Epithelial cell of proximal tubule (primary cell): ENCODE data around the gene CEP295NL. TPM values are rescaled to one million over a fixed set of nuclear protein-coding genes. Genes with fewer than 3 reads are reported as not detected.
A peak's percentile ranks its signal among the peaks of the same experiment; 100 is the strongest.
"Not testable (repeated sequence)": the region's sequence is repeated elsewhere in the genome, so short reads cannot be mapped to it uniquely, and the experiment has no call there.

Experiments
- DNase-seq: peaks from one replicate; pipeline ENCODE4 v3.0.0-alpha.2; 2011; ENCODE audit warnings: low read depth
- H3K4me3 ChIP-seq: 2 replicates; pipeline ENCODE4 v1.5.1; 2011; ENCODE audit warnings: low read depth, mild to moderate bottlenecking, low read length
- total RNA-seq: library from RNA; depleted of rRNA; stranded (reverse); fragments of >200 nt; gene quantifications from 2 replicates; pipeline ENCODE4 v1.2.3, GENCODE V29; 2015
- TF ChIP-seq, protein P1 (sequence below): conservative IDR thresholded peaks from 2 replicates; pipeline ENCODE4 v1.5.1; 2012; ENCODE audit warnings: low read depth, mild to moderate bottlenecking, low read length

CEP295NL gene
- total RNA-seq, 1 donor from 2014 or later: 0.29 TPM

DNA sequence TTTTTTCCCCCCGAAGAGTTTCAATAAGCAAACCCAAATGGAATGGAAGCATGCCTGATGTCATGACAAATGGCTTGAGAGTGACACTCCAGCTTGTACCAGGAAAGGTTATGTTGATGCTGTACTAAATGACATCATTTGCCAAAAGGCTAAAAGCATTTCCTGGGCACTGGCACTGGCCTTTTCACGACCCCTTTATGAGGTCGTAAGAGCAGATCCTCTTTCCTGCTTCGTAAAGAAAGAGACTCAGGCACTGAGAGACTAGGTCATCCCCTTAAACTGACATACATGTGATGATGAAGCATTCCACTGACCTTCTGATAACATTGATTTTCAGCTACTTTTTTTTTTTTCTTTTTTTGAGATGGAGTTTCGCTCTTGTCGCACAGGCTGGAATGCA, 30.5 kb downstream of the CEP295NL start:
- no peak overlapping the region for H3K4me3 ChIP-seq
- TF ChIP-seq, protein P1, sequence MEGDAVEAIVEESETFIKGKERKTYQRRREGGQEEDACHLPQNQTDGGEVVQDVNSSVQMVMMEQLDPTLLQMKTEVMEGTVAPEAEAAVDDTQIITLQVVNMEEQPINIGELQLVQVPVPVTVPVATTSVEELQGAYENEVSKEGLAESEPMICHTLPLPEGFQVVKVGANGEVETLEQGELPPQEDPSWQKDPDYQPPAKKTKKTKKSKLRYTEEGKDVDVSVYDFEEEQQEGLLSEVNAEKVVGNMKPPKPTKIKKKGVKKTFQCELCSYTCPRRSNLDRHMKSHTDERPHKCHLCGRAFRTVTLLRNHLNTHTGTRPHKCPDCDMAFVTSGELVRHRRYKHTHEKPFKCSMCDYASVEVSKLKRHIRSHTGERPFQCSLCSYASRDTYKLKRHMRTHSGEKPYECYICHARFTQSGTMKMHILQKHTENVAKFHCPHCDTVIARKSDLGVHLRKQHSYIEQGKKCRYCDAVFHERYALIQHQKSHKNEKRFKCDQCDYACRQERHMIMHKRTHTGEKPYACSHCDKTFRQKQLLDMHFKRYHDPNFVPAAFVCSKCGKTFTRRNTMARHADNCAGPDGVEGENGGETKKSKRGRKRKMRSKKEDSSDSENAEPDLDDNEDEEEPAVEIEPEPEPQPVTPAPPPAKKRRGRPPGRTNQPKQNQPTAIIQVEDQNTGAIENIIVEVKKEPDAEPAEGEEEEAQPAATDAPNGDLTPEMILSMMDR: no peak
- no peak for DNase-seq

DNA sequence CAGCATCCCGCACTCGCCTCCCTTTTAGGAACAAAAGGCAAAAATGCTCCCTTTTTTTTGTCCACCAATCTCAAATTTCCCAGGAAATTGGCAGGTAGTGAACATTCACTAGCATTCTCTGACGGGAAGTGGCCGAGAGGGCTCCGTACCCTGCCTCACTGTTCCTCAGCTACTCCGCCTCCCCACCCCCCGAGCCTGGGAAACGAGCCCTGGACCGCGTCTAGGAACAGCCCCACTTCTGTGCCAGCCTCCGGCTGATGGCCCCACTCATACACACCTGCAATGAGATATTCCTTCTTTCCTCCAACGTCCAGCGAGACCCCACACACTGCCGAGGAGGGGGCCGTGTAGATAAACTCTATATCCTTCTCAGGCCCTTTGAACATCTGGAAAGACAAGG, 32.4 kb downstream of the CEP295NL start:
- TF ChIP-seq, protein P1: no peak
- H3K4me3 ChIP-seq: no peak overlapping the region
- no peak for DNase-seq

- TF ChIP-seq, protein P1: no peak
- H3K4me3 ChIP-seq: no peak overlapping the region
- DNase-seq: no peak
Observed at GRCh38 chr17:78868391-78868790, 34.6 kb downstream of the CEP295NL start.

DNA sequence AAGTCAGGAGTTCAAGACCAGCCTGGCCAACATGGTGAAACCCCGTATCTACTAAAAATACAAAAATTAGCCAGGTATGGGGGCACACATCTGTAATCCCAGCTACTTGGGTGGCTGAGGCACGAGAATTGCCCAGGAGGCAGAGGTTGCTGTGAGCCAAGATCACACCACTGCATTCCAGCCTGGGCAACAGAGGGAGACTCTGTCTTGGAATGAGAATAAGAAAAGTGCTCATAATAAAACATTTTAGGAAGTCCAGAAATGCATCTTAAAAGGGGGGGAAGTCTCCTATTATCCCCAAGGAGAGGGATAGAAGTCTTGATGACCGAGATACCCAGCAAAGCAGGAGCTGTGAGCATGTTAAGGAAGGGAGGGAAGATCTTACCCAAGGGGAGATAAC, 36.0 kb downstream of the CEP295NL start:
- DNase-seq, H3K4me3 ChIP-seq: not testable (repeated sequence)

GRCh38 chr17:78865682-78866390, 37.2 kb downstream of the CEP295NL start:
- TF ChIP-seq, protein P1: peak; percentile 91
- no peak overlapping the region for H3K4me3 ChIP-seq
- DNase-seq: no peak

- no peak overlapping the region for H3K4me3 ChIP-seq
- DNase-seq: no peak
- TF ChIP-seq, protein P1: no peak
Observed at GRCh38 chr17:78864117-78864516, 38.9 kb downstream of the CEP295NL start.

DNA sequence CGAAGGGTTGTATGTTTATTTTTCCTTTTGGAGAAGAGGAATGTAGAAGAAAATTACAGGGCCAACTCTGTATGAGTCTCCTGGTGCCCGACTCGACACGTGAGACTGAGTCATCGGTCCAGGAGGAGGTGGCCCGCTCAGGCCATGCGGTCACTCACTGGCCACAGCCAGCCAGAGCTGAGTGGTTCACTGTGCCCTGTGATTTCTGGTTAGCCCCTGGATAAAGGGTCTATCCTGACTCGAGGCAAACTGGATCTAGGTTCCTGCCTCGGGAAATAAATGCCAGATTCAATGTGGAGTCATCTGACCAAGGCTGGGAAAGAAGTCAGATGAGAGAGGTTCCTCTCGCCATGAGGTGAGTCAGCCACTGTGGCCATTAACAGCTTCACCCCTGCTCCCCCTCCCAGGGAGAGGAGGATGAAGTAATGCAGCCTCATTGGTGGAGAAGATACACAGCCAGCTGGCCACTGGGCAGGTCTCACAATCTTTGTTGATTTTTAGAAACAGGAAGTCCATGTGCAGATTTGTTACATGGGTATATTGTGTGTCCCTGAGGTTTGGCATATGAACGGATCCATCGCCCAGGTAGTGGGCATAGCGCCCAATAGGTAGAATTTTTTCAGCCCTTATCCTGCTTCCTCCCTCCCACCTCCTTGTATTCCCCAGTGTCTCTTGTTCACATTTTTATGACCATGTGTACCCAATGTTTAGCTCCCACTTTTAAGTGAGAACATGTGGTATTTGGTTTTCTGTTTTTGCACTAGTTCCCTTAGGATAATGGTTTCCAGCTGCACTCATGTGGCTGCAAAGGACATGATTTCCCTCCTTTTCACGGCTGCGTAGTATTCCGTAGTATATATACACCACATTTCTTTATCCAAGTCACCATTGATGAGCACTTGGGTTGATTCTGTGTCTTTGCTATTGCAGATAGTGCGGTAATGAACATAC, 40.7 kb downstream of the CEP295NL start:
- TF ChIP-seq, protein P1: no peak
- DNase-seq: peak; percentile 90
- peak overlapping the region; percentile 3 for H3K4me3 ChIP-seq
